Measurements from ENCODE around the gene TMEM151B. TPM values are rescaled to one million over a fixed set of nuclear protein-coding genes. Genes with fewer than 3 reads are reported as not detected.

Gene TMEM151B
- total and polyA plus RNA-seq, 2 of the 13 experiments (the other 11 are each of a cell fraction or from before 2014, with no cell fraction given): not detected

DNA sequence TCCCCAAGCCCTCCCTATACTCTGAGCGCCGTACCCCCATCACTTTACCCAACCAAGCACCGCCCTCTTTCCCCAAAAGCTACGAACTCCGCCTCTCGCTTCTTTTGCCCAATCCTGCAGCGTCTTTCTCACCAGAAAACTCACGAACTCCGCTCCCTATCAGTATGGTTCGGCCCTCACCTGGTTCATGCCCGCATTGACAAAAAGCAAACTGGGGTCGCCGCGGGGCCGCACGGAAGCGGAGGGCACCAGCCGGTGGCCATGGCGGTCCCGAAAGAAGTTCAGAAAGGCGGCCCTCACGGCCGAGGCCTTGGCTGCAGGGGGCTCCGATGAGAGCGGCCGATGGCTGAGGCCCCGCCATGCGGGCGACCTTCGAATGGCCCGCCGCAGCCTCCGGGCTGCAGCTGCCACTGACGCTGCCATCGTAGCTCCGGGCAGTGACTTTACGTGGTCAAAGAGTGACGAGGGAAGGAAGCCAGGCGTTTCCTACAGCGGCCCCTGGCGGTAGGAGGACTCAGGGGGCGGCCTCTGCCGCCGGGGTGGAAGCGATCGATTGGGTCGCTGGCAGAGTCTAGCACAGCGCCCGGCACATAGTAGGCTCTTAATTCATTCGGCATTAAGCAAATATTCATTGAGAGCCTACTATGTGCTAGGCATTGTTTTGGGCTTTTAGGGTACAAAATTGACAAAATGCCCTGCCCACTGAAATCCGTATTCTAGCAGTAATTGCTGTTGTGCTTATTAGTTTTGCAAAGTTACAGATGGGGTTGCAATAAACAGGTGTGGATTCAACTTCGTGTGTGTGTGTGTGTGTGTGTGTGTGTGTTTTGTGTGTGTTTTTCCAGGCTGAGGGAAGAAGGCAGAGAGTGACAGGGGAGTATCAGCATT lies 42.9 kb downstream of the TMEM151B start, which contains the start of gene AARS2 (continued):
- TF ChIP-seq, protein P1, sequence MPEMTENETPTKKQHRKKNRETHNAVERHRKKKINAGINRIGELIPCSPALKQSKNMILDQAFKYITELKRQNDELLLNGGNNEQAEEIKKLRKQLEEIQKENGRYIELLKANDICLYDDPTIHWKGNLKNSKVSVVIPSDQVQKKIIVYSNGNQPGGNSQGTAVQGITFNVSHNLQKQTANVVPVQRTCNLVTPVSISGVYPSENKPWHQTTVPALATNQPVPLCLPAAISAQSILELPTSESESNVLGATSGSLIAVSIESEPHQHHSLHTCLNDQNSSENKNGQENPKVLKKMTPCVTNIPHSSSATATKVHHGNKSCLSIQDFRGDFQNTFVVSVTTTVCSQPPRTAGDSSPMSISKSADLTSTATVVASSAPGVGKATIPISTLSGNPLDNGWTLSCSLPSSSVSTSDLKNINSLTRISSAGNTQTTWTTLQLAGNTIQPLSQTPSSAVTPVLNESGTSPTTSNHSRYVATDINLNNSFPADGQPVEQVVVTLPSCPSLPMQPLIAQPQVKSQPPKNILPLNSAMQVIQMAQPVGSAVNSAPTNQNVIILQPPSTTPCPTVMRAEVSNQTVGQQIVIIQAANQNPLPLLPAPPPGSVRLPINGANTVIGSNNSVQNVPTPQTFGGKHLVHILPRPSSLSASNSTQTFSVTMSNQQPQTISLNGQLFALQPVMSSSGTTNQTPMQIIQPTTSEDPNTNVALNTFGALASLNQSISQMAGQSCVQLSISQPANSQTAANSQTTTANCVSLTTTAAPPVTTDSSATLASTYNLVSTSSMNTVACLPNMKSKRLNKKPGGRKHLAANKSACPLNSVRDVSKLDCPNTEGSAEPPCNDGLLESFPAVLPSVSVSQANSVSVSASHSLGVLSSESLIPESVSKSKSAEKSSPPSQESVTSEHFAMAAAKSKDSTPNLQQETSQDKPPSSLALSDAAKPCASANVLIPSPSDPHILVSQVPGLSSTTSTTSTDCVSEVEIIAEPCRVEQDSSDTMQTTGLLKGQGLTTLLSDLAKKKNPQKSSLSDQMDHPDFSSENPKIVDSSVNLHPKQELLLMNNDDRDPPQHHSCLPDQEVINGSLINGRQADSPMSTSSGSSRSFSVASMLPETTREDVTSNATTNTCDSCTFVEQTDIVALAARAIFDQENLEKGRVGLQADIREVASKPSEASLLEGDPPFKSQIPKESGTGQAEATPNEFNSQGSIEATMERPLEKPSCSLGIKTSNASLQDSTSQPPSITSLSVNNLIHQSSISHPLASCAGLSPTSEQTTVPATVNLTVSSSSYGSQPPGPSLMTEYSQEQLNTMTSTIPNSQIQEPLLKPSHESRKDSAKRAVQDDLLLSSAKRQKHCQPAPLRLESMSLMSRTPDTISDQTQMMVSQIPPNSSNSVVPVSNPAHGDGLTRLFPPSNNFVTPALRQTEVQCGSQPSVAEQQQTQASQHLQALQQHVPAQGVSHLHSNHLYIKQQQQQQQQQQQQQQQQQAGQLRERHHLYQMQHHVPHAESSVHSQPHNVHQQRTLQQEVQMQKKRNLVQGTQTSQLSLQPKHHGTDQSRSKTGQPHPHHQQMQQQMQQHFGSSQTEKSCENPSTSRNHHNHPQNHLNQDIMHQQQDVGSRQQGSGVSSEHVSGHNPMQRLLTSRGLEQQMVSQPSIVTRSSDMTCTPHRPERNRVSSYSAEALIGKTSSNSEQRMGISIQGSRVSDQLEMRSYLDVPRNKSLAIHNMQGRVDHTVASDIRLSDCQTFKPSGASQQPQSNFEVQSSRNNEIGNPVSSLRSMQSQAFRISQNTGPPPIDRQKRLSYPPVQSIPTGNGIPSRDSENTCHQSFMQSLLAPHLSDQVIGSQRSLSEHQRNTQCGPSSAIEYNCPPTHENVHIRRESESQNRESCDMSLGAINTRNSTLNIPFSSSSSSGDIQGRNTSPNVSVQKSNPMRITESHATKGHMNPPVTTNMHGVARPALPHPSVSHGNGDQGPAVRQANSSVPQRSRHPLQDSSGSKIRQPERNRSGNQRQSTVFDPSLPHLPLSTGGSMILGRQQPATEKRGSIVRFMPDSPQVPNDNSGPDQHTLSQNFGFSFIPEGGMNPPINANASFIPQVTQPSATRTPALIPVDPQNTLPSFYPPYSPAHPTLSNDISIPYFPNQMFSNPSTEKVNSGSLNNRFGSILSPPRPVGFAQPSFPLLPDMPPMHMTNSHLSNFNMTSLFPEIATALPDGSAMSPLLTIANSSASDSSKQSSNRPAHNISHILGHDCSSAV (CRISPR knock-in tag; IDR thresholded peaks at IDR 0.05; ENCODE audit: borderline replicate concordance): 0 out of 2 replicates have a peak, but pooled peaks have one; percentile 47
- TF ChIP-seq ZNF605 (CRISPR knock-in tag; IDR thresholded peaks at IDR 0.05) (peak; percentile 98), ZNF333 (CRISPR knock-in tag; IDR thresholded peaks at IDR 0.05; ENCODE audit: borderline replicate concordance) (peak; percentile 89; the same call in 1 of the 2 replicates), SP1 (IDR thresholded peaks at IDR 0.05) (no peak), SP1 (CRISPR knock-in tag; IDR thresholded peaks at IDR 0.05) (peak; percentile 96), ZNF274 (CRISPR knock-in tag; IDR thresholded peaks at IDR 0.05) (peak; percentile 97), ZNF564 (CRISPR knock-in tag; IDR thresholded peaks at IDR 0.05) (no peak), PAWR (CRISPR knock-in tag; IDR thresholded peaks at IDR 0.05; ENCODE audit: borderline replicate concordance) (no peak), HOXA3 (CRISPR knock-in tag; IDR thresholded peaks at IDR 0.05) (peak; percentile 98), CREM (IDR thresholded peaks at IDR 0.05) (peak; percentile 87), CREM (CRISPR knock-in tag; IDR thresholded peaks at IDR 0.05) (peak; percentile 66), YEATS2 (CRISPR knock-in tag; IDR thresholded peaks at IDR 0.05; ENCODE audit: borderline replicate concordance) (peak; percentile 99), HMGA1 (CRISPR knock-in tag; conservative IDR thresholded peaks at IDR 0.05) (no peak), ZNF572 (CRISPR knock-in tag; IDR thresholded peaks at IDR 0.05) (peak; percentile 96), ZNF780A (CRISPR knock-in tag; IDR thresholded peaks at IDR 0.05) (no peak), ZBTB1 (CRISPR knock-in tag; IDR thresholded peaks at IDR 0.05; ENCODE audit: borderline replicate concordance) (no peak), SIX1 (CRISPR knock-in tag; IDR thresholded peaks at IDR 0.05; ENCODE audit: borderline replicate concordance) (no peak), MLLT10 (CRISPR knock-in tag; IDR thresholded peaks at IDR 0.05) (no peak)
- TF ChIP-seq, protein P2, sequence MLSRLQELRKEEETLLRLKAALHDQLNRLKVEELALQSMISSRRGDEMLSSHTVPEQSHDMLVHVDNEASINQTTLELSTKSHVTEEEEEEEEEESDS (CRISPR knock-in tag; IDR thresholded peaks at IDR 0.05; ENCODE audit: borderline replicate concordance): no peak
- TF ChIP-seq, protein P3, sequence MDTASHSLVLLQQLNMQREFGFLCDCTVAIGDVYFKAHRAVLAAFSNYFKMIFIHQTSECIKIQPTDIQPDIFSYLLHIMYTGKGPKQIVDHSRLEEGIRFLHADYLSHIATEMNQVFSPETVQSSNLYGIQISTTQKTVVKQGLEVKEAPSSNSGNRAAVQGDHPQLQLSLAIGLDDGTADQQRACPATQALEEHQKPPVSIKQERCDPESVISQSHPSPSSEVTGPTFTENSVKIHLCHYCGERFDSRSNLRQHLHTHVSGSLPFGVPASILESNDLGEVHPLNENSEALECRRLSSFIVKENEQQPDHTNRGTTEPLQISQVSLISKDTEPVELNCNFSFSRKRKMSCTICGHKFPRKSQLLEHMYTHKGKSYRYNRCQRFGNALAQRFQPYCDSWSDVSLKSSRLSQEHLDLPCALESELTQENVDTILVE (CRISPR knock-in tag; IDR thresholded peaks at IDR 0.05): peak; percentile 96
- TF ChIP-seq, protein P4, sequence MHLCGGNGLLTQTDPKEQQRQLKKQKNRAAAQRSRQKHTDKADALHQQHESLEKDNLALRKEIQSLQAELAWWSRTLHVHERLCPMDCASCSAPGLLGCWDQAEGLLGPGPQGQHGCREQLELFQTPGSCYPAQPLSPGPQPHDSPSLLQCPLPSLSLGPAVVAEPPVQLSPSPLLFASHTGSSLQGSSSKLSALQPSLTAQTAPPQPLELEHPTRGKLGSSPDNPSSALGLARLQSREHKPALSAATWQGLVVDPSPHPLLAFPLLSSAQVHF (CRISPR knock-in tag; IDR thresholded peaks at IDR 0.05): peak; percentile 86; the same call in 1 of the 2 replicates

Measured in HepG2 (cell line).